GM13976 (cell line): ENCODE measurements around the gene ARMC3.

Experiments used
- DNase-seq: peaks from one replicate; pipeline ENCODE4 v3.0.0; 2012; ENCODE audit warnings: low spot score
- in situ Hi-C: fragments of 300-500 bp; cut with MboI; formaldehyde crosslinking; loops from one replicate; pipeline ENCODE4 v1.12.0; 2022; ENCODE audit warnings: low sequenced_read_pairs, mixed read lengths, inconsistent platforms; ENCODE audit not compliant: unreplicated experiment
- TF ChIP-seq, protein P1 (sequence below): IDR thresholded peaks from 2 replicates; pipeline ENCODE4 v1.5.1; 2012; ENCODE audit warnings: borderline replicate concordance, mild to moderate bottlenecking; ENCODE audit not compliant: insufficient read depth; ENCODE audit errors: extremely low read depth, missing control alignments, control extremely low read depth

ARMC3 gene

DNA sequence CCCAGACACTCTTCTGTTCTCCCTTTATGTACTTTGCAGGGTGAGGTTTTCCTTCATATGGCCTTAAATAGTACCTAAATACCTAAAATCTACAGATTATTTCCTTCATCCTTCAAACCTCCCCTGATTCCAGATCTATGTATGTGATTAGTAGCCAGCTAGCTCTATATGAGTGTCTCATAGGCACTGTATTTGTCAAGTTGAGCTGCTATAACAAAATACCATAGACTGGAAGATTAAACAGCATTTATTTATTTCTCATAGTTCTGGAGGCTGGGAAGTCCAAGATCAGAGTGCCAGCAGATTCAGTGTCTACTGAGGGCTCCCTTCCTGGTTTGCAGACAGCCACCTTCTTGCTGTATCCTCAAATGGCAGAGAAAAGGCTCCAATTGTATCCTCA is 106.9 kb downstream of the ARMC3 start:
- in situ Hi-C loops = no loop called here
- TF ChIP-seq, protein P1, sequence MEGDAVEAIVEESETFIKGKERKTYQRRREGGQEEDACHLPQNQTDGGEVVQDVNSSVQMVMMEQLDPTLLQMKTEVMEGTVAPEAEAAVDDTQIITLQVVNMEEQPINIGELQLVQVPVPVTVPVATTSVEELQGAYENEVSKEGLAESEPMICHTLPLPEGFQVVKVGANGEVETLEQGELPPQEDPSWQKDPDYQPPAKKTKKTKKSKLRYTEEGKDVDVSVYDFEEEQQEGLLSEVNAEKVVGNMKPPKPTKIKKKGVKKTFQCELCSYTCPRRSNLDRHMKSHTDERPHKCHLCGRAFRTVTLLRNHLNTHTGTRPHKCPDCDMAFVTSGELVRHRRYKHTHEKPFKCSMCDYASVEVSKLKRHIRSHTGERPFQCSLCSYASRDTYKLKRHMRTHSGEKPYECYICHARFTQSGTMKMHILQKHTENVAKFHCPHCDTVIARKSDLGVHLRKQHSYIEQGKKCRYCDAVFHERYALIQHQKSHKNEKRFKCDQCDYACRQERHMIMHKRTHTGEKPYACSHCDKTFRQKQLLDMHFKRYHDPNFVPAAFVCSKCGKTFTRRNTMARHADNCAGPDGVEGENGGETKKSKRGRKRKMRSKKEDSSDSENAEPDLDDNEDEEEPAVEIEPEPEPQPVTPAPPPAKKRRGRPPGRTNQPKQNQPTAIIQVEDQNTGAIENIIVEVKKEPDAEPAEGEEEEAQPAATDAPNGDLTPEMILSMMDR = no peak
- no peak for DNase-seq

DNA sequence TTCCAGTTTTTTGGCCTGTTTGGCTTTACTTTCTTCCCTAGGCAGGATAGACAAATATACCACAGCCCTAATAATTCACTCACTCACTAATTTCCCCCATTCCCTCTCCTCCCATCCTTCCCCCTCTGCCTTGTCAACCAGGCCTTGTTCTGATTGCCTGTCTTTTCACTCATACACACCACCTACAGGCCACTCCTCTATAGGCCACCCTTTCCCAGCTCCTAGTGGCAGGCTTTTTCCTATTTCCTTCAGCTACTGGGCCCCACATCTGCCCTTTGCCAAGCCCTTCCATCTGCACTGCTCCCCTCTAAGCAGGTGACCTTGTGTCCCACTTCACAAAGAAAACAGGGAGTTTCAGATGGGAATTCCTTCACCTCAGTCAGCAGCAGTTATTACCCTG is 107.7 kb downstream of the ARMC3 start:
- no peak for DNase-seq

DNA sequence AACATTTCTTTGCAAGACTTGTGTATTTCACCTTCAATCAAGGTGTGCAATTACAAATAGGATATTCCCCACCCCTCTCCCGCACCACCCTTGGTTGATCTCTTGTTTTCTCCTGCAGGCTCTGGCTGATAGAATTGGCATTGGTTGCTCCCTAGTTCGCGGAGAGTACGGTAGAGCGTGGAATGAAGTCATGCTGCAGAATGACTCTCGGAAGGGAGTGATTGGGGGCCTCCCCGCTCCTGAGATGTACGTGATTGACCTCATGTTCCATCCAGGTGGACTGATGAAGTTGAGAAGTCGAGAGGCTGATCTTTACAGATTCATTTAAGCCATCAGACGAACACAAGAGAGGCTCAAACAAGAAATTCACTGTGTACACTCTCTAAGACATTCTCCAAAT is 109.3 kb downstream of the ARMC3 start:
- no peak for DNase-seq
- in situ Hi-C loops = no loop called here
- TF ChIP-seq, protein P1 = no peak

More for the DNA sequence above, 107.7 kb downstream of the ARMC3 start:
- in situ Hi-C loops = no loop called here
- TF ChIP-seq, protein P1 = no peak

DNA sequence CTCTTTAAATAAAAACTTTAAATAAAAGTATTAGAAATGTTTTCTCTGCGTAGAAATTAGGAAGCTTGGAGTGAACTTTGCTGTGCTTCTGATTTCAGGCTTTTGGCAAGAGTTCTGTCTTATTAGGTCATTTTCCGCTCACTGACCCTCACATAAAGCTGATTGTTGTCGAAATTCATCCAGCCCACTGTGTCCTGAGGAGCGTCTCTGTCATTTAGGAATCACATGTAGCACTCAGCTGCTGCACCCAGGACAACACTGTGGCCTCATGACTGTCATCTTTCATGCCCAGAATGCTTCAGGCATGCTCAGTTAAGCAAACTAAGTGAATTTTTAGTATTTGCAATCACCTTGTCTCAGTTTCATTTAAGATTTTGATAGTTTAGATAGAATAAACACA is 109.7 kb downstream of the ARMC3 start:
- in situ Hi-C loops = no loop called here
- TF ChIP-seq, protein P1 = no peak
- DNase-seq = no peak

DNA sequence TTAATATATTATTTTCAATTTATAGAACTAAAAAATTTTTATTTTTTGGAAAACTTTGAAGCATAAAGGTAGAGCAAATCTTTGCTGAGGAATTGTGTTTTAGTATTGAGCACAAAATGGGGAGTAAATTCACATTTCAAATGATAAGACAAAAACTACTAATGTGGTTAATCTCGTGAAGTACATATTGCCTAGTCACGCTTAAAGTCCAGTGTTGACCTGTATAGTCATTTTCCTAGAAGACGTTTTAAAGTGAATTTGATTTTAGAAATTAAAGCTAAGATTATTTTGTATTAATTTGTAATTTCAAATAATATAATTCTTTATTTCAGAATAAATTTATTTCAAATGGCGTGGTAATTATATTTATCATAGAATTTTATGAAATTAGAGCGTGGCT is 110.3 kb downstream of the ARMC3 start:
- in situ Hi-C loops = no loop called here
- TF ChIP-seq, protein P1 = no peak
- DNase-seq = no peak

DNA sequence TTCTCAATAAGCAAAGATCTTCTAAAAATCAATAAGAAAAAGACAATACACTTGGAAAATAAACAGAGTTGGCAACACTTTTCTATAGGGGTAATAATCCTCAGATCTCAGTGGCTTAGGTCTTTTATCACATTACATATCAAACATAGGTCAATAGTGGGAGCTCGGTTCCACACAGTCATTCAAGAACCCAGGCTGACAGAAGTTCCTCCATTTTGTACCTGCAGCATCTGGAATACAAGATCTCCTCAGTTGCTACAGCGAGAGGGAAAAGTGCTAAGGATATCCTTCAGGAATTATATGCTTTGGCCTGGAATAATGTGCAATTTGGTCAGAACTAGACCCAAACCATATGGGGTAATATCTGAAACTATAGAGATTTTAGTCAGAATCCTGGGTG is 112.1 kb downstream of the ARMC3 start:
- DNase-seq = no peak
- in situ Hi-C loops = no loop called here
- TF ChIP-seq, protein P1 = no peak

DNA sequence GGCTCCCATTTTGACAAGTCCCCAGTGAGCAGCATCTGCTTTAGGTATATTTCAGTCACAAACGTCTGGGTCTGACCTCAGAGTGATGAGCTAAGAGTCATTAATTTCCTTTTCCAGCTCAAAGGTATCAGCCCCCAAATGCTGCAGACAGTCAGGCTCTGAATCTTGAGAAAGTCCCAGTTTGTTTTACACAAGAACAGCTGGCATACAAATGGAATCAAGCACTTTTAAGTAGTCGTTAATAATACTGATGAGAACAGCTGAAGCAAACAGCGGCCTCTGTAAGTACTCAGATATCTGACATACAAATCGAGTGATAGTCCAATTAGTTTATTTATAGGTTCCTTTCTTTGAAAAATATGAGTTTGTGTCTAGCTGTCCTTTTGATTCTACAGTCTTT is 118.2 kb downstream of the ARMC3 start:
- in situ Hi-C loops = no loop called here
- TF ChIP-seq, protein P1 = no peak
- DNase-seq = no peak
